Prostate gland (tissue), 2 donors: ENCODE results near the gene ATXN1. TPM values are rescaled to one million over a fixed set of nuclear protein-coding genes. Genes with fewer than 3 reads are reported as not detected.
"Not testable (repeated sequence)": the region's sequence is repeated elsewhere in the genome, so short reads cannot be mapped to it uniquely, and the experiment has no call there.

Source experiments
- DNase-seq: peaks from one replicate; pipeline ENCODE4 v3.0.0-alpha.2; 2019; ENCODE audit warnings: low spot score
- H3K27ac ChIP-seq, 2 donors: fragments of 200-600 bp; sonication (generic); 2 replicates each; pipeline ENCODE4 v1.5.1; 2017 to 2019
- H3K27me3 ChIP-seq: fragments of 200-600 bp; sonication (generic); replicated peaks from 2 replicates; pipeline ENCODE4 v1.5.1; 2019; ENCODE audit not compliant: insufficient read depth
- H3K36me3 ChIP-seq, 2 donors: fragments of 200-600 bp; sonication (generic); 1 replicate in 1 of 2; 2 replicates in 1 of 2; pipeline versions ENCODE4 v1.5.1 to v1.8.1; 2017 to 2019
- H3K4me1 ChIP-seq: fragments of 200-600 bp; sonication (generic); replicated peaks from 2 replicates; pipeline ENCODE4 v1.5.1; 2019
- H3K4me3 ChIP-seq, 2 donors: fragments of 200-600 bp; sonication (generic); 2 replicates each; pipeline ENCODE4 v1.5.1; 2017 to 2019
- H3K9me3 ChIP-seq: fragments of 200-600 bp; sonication (generic); 2 replicates; pipeline ENCODE4 v1.5.1; 2017
- CTCF ChIP-seq, 4 experiments: fragments of 200-600 bp in 2 of 4; fragments of 450-650 bp in 2 of 4; sonication (generic) in 2 of 4; IDR thresholded peaks; 1 replicate in 3 of 4; 2 replicates in 1 of 4; pipeline ENCODE4 v1.5.1; 2016 to 2019; ENCODE audit warnings: antibody characterized with exemption in 4 of 4, mild to moderate bottlenecking in 2 of 4, moderate library complexity in 2 of 4
- POLR2A ChIP-seq: fragments of 450-650 bp; IDR thresholded peaks from one replicate; pipeline ENCODE4 v1.6.1; 2016; ENCODE audit warnings: antibody characterized with exemption, mild to moderate bottlenecking
- POLR2AphosphoS5 ChIP-seq: sonication (generic); formaldehyde crosslinking; IDR thresholded peaks from one replicate; pipeline ENCODE4 v1.6.1; 2017; ENCODE audit warnings: antibody characterized with exemption
- WGBS: methylation state at CpG from one replicate; pipeline ENCODE4 v1.1.5; 2018; 5-methylcytosine and 5-hydroxymethylcytosine counted together
- intact Hi-C: fragments of 100-400 bp; cut with DNase I; formaldehyde crosslinking; loops from one replicate; pipeline ENCODE4 v1.14.2; 2022
- total RNA-seq, 2 donors: library from RNA; depleted of rRNA; stranded (reverse); fragments of >200 nt; gene quantifications; one replicate each; pipeline ENCODE4 v1.1.0, GENCODE V29; 2016

ATXN1 gene
- total RNA-seq, 2 donors from 2014 or later, result 28.5 to 89.0 TPM

DNA sequence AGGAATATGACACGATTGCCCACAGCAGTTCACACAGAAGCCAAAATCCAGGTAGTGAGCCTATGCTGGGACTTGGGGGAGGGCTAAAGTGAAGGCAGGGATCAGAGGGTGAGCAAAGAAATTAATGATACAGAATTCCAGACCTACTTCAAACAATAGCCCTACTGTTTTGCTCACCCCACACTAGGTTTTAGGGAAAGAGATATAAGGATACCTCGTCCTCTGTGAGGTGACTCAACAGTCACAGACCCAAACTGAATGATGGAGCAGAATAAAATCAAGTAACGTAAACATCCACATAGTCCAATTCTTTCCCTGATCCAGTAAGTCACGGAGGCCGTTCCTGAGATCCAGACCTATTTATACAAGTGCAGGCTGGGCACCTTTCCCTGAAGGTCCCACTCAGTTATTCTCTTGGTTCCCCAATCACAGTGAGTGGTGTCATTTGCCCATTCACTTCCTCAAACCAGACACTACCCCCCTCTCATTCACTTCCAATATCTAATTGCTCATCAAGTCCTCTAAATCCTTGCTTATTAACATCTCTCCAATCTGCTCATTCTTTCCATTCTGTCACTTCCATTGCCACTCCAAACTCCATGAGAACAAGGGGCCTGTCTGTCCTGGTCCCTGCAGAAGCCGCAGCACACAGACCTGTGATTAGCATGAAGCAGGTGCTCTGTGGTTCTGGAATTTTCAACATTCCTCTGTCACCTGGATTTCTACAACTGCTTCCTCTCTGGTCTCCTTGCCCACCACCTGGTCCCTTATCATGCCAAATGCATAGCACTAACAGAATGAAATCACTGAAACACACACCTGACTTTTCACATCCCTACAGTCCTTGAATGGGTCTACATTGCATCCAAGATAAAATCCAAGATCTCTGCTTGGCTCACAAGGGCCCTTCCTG is 55.9 kb downstream of the ATXN1 start:
- Histone ChIP-seq H3K4me3 (no peak overlapping the region), H3K36me3 (no peaks in the 10 kb centered on the region), H3K9me3 (no peaks in the 10 kb centered on the region), H3K27ac (no peak overlapping the region), H3K4me1 (no peaks in the 10 kb centered on the region), H3K27me3 (no peaks in the 10 kb centered on the region)
- intact Hi-C loops, result loop anchor here (10.0 kb wide), 1 partner anchor 49 kb away; no protein-coding TSS in a partner anchor
- TF ChIP-seq CTCF (IDR thresholded peaks at IDR 0.05) (no peak), POLR2A (no peak), POLR2AphosphoS5 (no peak)
- 54% methylated on average over 6 of the region's 6 CpGs for WGBS
- no peak for DNase-seq

DNA sequence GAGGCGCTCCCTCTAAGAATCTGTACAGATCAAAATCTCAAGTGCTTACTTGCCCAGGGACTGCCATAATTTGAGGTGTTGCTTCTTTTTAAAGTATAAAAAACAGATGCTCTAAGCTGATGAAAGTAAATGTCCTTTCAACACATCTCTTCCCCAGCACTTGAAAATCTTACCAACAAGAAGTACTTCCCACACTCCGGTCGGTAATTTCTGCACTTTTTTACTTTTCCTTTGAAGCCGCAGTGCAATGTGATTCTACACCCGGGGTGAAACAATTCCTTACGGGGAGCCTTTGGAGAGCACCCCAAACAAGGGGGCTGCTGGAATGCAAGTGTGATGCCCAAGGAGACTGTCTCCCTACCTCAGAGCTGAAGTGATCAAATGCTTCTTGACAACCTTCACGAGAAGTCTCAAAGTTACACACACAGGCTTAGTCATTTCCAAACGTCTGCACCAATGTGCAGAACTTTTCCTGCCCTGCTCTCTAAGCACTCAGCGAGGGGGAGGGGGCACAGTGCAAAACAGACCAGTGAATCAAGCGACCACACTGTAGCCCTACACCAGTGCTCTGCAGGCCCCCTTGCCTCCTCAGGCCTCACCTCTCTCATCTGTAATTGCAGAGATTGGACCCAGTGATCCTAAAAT is 56.7 kb downstream of the ATXN1 start:
- no peak for TF ChIP-seq POLR2A
- no peak for TF ChIP-seq CTCF (IDR thresholded peaks at IDR 0.05)
- no peak for TF ChIP-seq POLR2AphosphoS5
- H3K9me3 ChIP-seq, result no peaks in the 10 kb centered on the region
- no peaks in the 10 kb centered on the region for H3K4me1 ChIP-seq
- H3K27me3 ChIP-seq, result no peaks in the 10 kb centered on the region
- no peak overlapping the region for H3K27ac ChIP-seq
- H3K4me3 ChIP-seq, result peak overlapping the region; percentile 1 to 6
- intact Hi-C loops, result loop anchor here (10.0 kb wide), 1 partner anchor 50 kb away; no protein-coding TSS in a partner anchor
- no peak for DNase-seq
- WGBS, result 13% methylated on average over 10 of the region's 10 CpGs
- no peaks in the 10 kb centered on the region for H3K36me3 ChIP-seq

- H3K36me3 ChIP-seq, DNase-seq, H3K9me3 ChIP-seq, H3K4me1 ChIP-seq, H3K27me3 ChIP-seq, H3K27ac ChIP-seq, H3K4me3 ChIP-seq: not testable (repeated sequence)
- WGBS, result 93% methylated on average over 4 of the region's 6 CpGs
- intact Hi-C loops, result loop anchor here (10.0 kb wide), 1 partner anchor 52 kb away; no protein-coding TSS in a partner anchor
Measured at GRCh38 chr6:16702627-16703378, 58.5 kb downstream of the ATXN1 start.

DNA sequence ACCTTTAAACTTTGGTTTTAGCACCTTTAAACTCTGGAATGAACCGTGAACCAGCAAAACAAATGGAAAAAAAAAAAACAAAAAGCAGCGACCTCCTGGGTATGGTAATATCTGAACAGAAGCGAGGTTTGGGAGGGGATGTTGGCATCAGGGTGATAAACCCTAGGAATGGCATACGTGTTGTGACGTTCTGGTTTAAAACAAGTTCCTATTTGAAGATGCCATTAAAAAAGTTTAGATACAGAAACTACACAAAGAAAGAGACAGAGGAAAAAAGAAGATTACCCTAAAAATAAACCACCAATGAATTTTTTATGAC is 60.4 kb downstream of the ATXN1 start:
- WGBS, result 17% methylated on average over 5 of the region's 5 CpGs
- peak overlapping the region in 1 of 2 donors; percentile 23 for H3K27ac ChIP-seq

More for the DNA sequence above, 60.4 kb downstream of the ATXN1 start:
- no peak for DNase-seq
- intact Hi-C loops, result loop anchor here (10.0 kb wide), 1 partner anchor 54 kb away; no protein-coding TSS in a partner anchor
- Histone ChIP-seq H3K27me3 (no peaks in the 10 kb centered on the region), H3K9me3 (no peaks in the 10 kb centered on the region), H3K4me1 (no peaks in the 10 kb centered on the region), H3K36me3 (no peaks in the 10 kb centered on the region), H3K4me3 (peak overlapping the region; percentile 6 to 12)
- no peak for TF ChIP-seq CTCF (IDR thresholded peaks at IDR 0.05)
- no peak for TF ChIP-seq POLR2AphosphoS5
- TF ChIP-seq POLR2A, result no peak
